K562 (cell line): ENCODE results near the gene BMP2. TPM values are rescaled to one million over a fixed set of nuclear protein-coding genes. Genes with fewer than 3 reads are reported as not detected.

Experiments
- ATAC-seq: fragments of 200-7000 bp; cut with Tn5 transposase; 3 replicates; pipeline ENCODE4 v1.9.1; 2020; ENCODE audit warnings: moderate library complexity
- BruUV-seq: library from RNA; stranded (reverse); fragments of 400-500 nt; replicated peaks from 2 replicates; lab custom pipeline; 2021; lab: Mats Ljungman, UMichigan
- CTCF ChIA-PET: fragments of 300-600 bp; formaldehyde crosslinking; extraction: SDS; loops from one replicate; lab custom pipeline; 2021; ENCODE audit warnings: low intra/inter-chr PET ratio; lab: Yijun Ruan, JAX
- POLR2A ChIA-PET: fragments of 300-600, 350-650 bp; sonication (Branson Sonifier 250); formaldehyde crosslinking; extraction: SDS; loops from one replicate; lab custom pipeline; 2021; ENCODE audit warnings: antibody characterized with exemption, inconsistent platforms; lab: Yijun Ruan, JAX
- DNase-seq, 4 experiments: peaks; one replicate each; pipeline versions ENCODE4 v3.0.0 to v3.0.0-alpha.2; 2011 to 2018; ENCODE audit warnings: low spot score in 3 of 4, mixed read lengths in 3 of 4; ENCODE audit errors: extremely low read depth in 1 of 4
- FAIRE-seq: peaks from 2 replicates; lab custom pipeline; 2011; peaks lifted over from hg19 to GRCh38; lab: Jason Lieb, UNC
- H2AFZ ChIP-seq: 2 replicates; pipeline ENCODE4 v1.6.0; 2011; ENCODE audit warnings: low read depth, low read length, control low read depth, inconsistent platforms
- H3K27ac ChIP-seq: fragments of 200-600 bp; 3 replicates; pipeline ENCODE4 v1.8.0; 2011; ENCODE audit warnings: low read depth, mild to moderate bottlenecking, control low read depth, inconsistent platforms, low read length, moderate library complexity, mixed read lengths; ENCODE audit errors: extremely low read depth
- H3K27me3 ChIP-seq, 2 experiments: fragments of 300-600 bp in 1 of 2; 2 replicates in 1 of 2; 3 replicates in 1 of 2; pipeline versions ENCODE4 v1.6.0 to v1.8.0; 2011; ENCODE audit warnings: inconsistent platforms in 2 of 2, low read length in 2 of 2, mild to moderate bottlenecking in 1 of 2, mixed read lengths in 1 of 2, moderate library complexity in 1 of 2; ENCODE audit not compliant: control insufficient read depth in 2 of 2, insufficient read depth in 2 of 2
- H3K36me3 ChIP-seq: fragments of 300-600 bp; 3 replicates; pipeline ENCODE4 v1.8.0; 2011; ENCODE audit warnings: mild to moderate bottlenecking, low read length, inconsistent platforms; ENCODE audit not compliant: control insufficient read depth, insufficient read depth
- H3K4me1 ChIP-seq, 2 experiments: fragments of 200-600 bp in 1 of 2; replicated peaks in 1 of 2; 2 replicates in 1 of 2; 3 replicates in 1 of 2; pipeline versions ENCODE4 v1.5.1 to v1.8.0; 2011; ENCODE audit warnings: inconsistent platforms in 2 of 2, low read length in 2 of 2, mild to moderate bottlenecking in 1 of 2, mixed read lengths in 1 of 2, moderate library complexity in 1 of 2; ENCODE audit not compliant: control insufficient read depth in 2 of 2, insufficient read depth in 2 of 2
- H3K4me2 ChIP-seq: 2 replicates; pipeline ENCODE4 v1.6.1; 2011; ENCODE audit warnings: low read length, control low read depth, inconsistent platforms, mixed read lengths; ENCODE audit not compliant: insufficient read depth
- H3K4me3 ChIP-seq: fragments of 200-600 bp; sonication (generic), shearing (Covaris generic); 2 replicates; pipeline ENCODE4 v1.5.1; 2016; ENCODE audit warnings: control low read depth, inconsistent platforms
- H3K79me2 ChIP-seq: fragments of 200-600 bp; 3 replicates; pipeline ENCODE4 v1.8.0; 2011; ENCODE audit warnings: low read length, inconsistent platforms; ENCODE audit not compliant: control insufficient read depth, insufficient read depth
- H3K9ac ChIP-seq, 2 experiments: 2 replicates each; pipeline versions ENCODE4 v1.6.0 to v1.6.1; 2011; ENCODE audit warnings: low read depth in 2 of 2, low read length in 2 of 2, control low read depth in 1 of 2, inconsistent platforms in 1 of 2, mild to moderate bottlenecking in 1 of 2, mixed read lengths in 1 of 2; ENCODE audit not compliant: insufficient read depth in 1 of 2
- H3K9me1 ChIP-seq: one replicate; pipeline ENCODE4 v1.6.0; 2011; ENCODE audit warnings: inconsistent platforms, mild to moderate bottlenecking, low read length, moderate library complexity; ENCODE audit not compliant: control insufficient read depth, insufficient read depth
- H3K9me3 ChIP-seq: replicated peaks from 2 replicates; pipeline ENCODE4 v1.5.1; 2011; ENCODE audit warnings: low read depth, low read length, inconsistent platforms; ENCODE audit not compliant: control insufficient read depth, insufficient read depth
- H4K20me1 ChIP-seq: replicated peaks from 2 replicates; pipeline ENCODE4 v1.6.1; 2011; ENCODE audit warnings: low read length, inconsistent platforms, mixed read lengths; ENCODE audit not compliant: control insufficient read depth, insufficient read depth
- ATF2 ChIP-seq: sonication (generic); formaldehyde crosslinking; IDR thresholded peaks from 2 replicates; pipeline ENCODE4 v1.8.1; 2022; ENCODE audit warnings: missing genetic modification reagents
- BCOR ChIP-seq: fragments of 450-650 bp; IDR thresholded peaks from 2 replicates; pipeline ENCODE4 v1.6.1; 2016
- CHD4 ChIP-seq: fragments of 200-600 bp; sonication (generic); IDR thresholded peaks from 3 replicates; pipeline ENCODE4 v1.6.1; 2012; ENCODE audit warnings: low read depth, mild to moderate bottlenecking, mixed read lengths, low read length, inconsistent platforms; ENCODE audit not compliant: insufficient read depth, insufficient replicate concordance, poor library complexity, severe bottlenecking
- ELK3 ChIP-seq: fragments of 450-650 bp; formaldehyde crosslinking; IDR thresholded peaks from 2 replicates; pipeline ENCODE4 v1.4.0; 2020; ENCODE audit warnings: mild to moderate bottlenecking
- ETS1 ChIP-seq: conservative IDR thresholded peaks from 2 replicates; pipeline ENCODE4 v1.6.1; 2011; ENCODE audit warnings: low read depth, mild to moderate bottlenecking, low read length; ENCODE audit not compliant: control insufficient read depth
- PURB ChIP-seq: sonication (generic); formaldehyde crosslinking; IDR thresholded peaks from 2 replicates; pipeline ENCODE4 v1.9.0; 2021; ENCODE audit warnings: low read depth, mild to moderate bottlenecking, missing genetic modification reagents
- SMARCE1 ChIP-seq: fragments of 450-650 bp; IDR thresholded peaks from 2 replicates; pipeline ENCODE4 v1.7.1; 2016; ENCODE audit warnings: mild to moderate bottlenecking
- TCF3 ChIP-seq: sonication (generic); formaldehyde crosslinking; IDR thresholded peaks from 2 replicates; pipeline ENCODE4 v1.4.0; 2020; ENCODE audit warnings: mild to moderate bottlenecking, missing genetic modification reagents
- TGIF2 ChIP-seq: sonication (generic); formaldehyde crosslinking; IDR thresholded peaks from 2 replicates; pipeline ENCODE4 v1.8.1; 2022; ENCODE audit warnings: mild to moderate bottlenecking, missing genetic modification reagents, moderate library complexity
- ZFP36 ChIP-seq: fragments of 150-350 bp; IDR thresholded peaks from 2 replicates; pipeline ENCODE4 v1.6.1; 2018; ENCODE audit warnings: low read length, low read depth; ENCODE audit not compliant: partially characterized antibody
- ZNF277 ChIP-seq: fragments of 250-450 bp; sonication (Bioruptor Pico); IDR thresholded peaks from 2 replicates; pipeline ENCODE4 v1.8.0; 2022; ENCODE audit warnings: inconsistent platforms, mild to moderate bottlenecking, moderate library complexity, borderline replicate concordance
- ZNF311 ChIP-seq: fragments of 250-450 bp; sonication (Bioruptor Pico); IDR thresholded peaks from 2 replicates; pipeline ENCODE4 v1.4.0; 2020; ENCODE audit warnings: mild to moderate bottlenecking, moderate library complexity
- ZNF584 ChIP-seq: fragments of 200-800 bp; sonication (Bioruptor generic); IDR thresholded peaks from 2 replicates; pipeline ENCODE4 v1.6.1; 2016; ENCODE audit warnings: low read depth, mild to moderate bottlenecking, missing genetic modification characterization, missing compliant biosample characterization
- ZNF589 ChIP-seq: fragments of 200-800 bp; sonication (Bioruptor generic); IDR thresholded peaks from 2 replicates; pipeline ENCODE4 v1.6.1; 2016; ENCODE audit warnings: low read depth, missing genetic modification characterization, missing compliant biosample characterization
- ZNF707 ChIP-seq: fragments of 250-450 bp; sonication (Bioruptor Pico); conservative IDR thresholded peaks from 2 replicates; pipeline ENCODE4 v1.8.0; 2022; ENCODE audit warnings: inconsistent platforms, mild to moderate bottlenecking, moderate library complexity
- ZZZ3 ChIP-seq: fragments of 450-650 bp; IDR thresholded peaks from 2 replicates; pipeline ENCODE4 v1.6.1; 2016; ENCODE audit warnings: antibody characterized with exemption, mild to moderate bottlenecking, moderate library complexity
- WGBS: fragments of 100-300 bp; shearing (Covaris generic); methylation state at CpG from one replicate; pipeline ENCODE4 v1.1.6; 2016; ENCODE audit warnings: low coverage, mixed read lengths; ENCODE audit not compliant: insufficient coverage; ENCODE audit errors: missing lambda C conversion rate; 5-methylcytosine and 5-hydroxymethylcytosine counted together
- in situ Hi-C: fragments of 300-500 bp; cut with MboI; formaldehyde crosslinking; loops from 4 replicates; pipeline ENCODE4 v1.15.0; 2018; ENCODE audit warnings: inconsistent platforms, mixed read lengths
- intact Hi-C: fragments of 100-400 bp; cut with micrococcal nuclease; formaldehyde crosslinking; loops from 2 replicates; pipeline ENCODE4 v1.14.2; 2022
- polyA plus RNA-seq, 8 experiments: library from polyadenylated mRNA; depleted of rRNA in 4 of 8; stranded (reverse) in 5 of 8; unstranded in 3 of 8; fragments of >200 nt; fragmentation: Nextera tagmentation in 2 of 8; fragmentation: Illumina TruSeq in 1 of 8; extraction: Ambion mirVana in 2 of 8; extraction: Trizol in 1 of 8; gene quantifications; 2 replicates each; pipeline versions ENCODE4 v1.2.1 to v1.2.3, GENCODE V29; 2011 to 2014; ENCODE audit warnings: inconsistent platforms in 1 of 8, missing spikeins in 1 of 8
- total RNA-seq, 7 experiments: library from RNA; depleted of rRNA in 6 of 7; stranded (reverse); fragments of >200 nt in 6 of 7; fragmentation: Illumina TruSeq in 2 of 7; extraction: Trizol in 2 of 7; gene quantifications; 2 replicates each; pipeline versions ENCODE4 v1.2.1 to v1.2.3, GENCODE V29; 2011 to 2021; ENCODE audit warnings: low replicate concordance in 1 of 7

BMP2 gene
- total and polyA plus RNA-seq, 9 of the 15 experiments (the other 6 are each of a cell fraction or from before 2014, with no cell fraction given), result 0.01 to 0.07 (median 0.03) TPM; not detected in 5

GRCh38 chr20:6733965-6734364 is 33.5 kb upstream of the BMP2 start:
- BruUV-seq, result no TSS peak
- Histone ChIP-seq H4K20me1 (no peaks in the 10 kb centered on the region), H3K4me1 (no peaks in the 10 kb centered on the region), H3K4me2 (no peak overlapping the region), H3K9ac (no peak overlapping the region), H3K36me3 (no peaks in the 10 kb centered on the region), H3K27ac (no peak overlapping the region), H3K9me1 (no peaks in the 10 kb centered on the region), H3K4me3 (no peak overlapping the region), H3K79me2 (no peaks in the 10 kb centered on the region), H3K27me3 (no peaks in the 10 kb centered on the region), H3K9me3 (no peaks in the 10 kb centered on the region), H2AFZ (no peak overlapping the region)
- in situ Hi-C loops, result no loop called here
- 8% methylated on average over 1 of the region's 1 CpG for WGBS
- ChIA-PET CTCF (no interaction called here), POLR2A (no interaction called here)
- DNase-seq (no peak), FAIRE-seq (no peak), ATAC-seq (no peak)
- TF ChIP-seq ZNF707 (CRISPR knock-in tag) (no peak), ETS1 (no peak), BCOR (no peak), ZNF311 (CRISPR knock-in tag) (no peak), ZFP36 (no peak), TCF3 (CRISPR knock-in tag) (no peak), TGIF2 (CRISPR knock-in tag) (no peak), ZNF584 (CRISPR knock-in tag) (no peak), ELK3 (CRISPR knock-in tag) (no peak), ZZZ3 (no peak), ZNF589 (CRISPR knock-in tag) (no peak), ZNF277 (CRISPR knock-in tag) (no peak), SMARCE1 (no peak), ATF2 (CRISPR knock-in tag) (no peak), PURB (CRISPR knock-in tag) (no peak), CHD4 (no peak)
- intact Hi-C loops, result no loop called here
